Measurements from ENCODE around the gene DNAH10. TPM values are rescaled to one million over a fixed set of nuclear protein-coding genes. Genes with fewer than 3 reads are reported as not detected.
A peak's percentile ranks its signal among the peaks of the same experiment; 100 is the strongest.

Gene DNAH10
- total RNA-seq, 1 donor from 2014 or later, result 0.16 TPM

- H3K4me3 Mint-ChIP-seq (ENCODE audit: unreplicated experiment), result no peak overlapping the region
- no peaks in the 10 kb centered on the region for H3K9me3 Mint-ChIP-seq (ENCODE audit: unreplicated experiment)
- H3K36me3 Mint-ChIP-seq (ENCODE audit: unreplicated experiment), result peaks cover 41% of the 10 kb centered on the region
- no peak for DNase-seq (ENCODE audit: extremely low spot score, unreplicated experiment)
- H3K27ac Mint-ChIP-seq (ENCODE audit: unreplicated experiment), result no peak overlapping the region
- H3K4me1 Mint-ChIP-seq (ENCODE audit: unreplicated experiment), result no peaks in the 10 kb centered on the region
- TF ChIP-seq CTCF (IDR thresholded peaks at IDR 0.05), result no peak
- H3K27me3 Mint-ChIP-seq (ENCODE audit: unreplicated experiment), result no peaks in the 10 kb centered on the region
Observed at GRCh38 chr12:123750159-123750656, 11.9 kb upstream of the DNAH10 start.

- no peak overlapping the region for H3K4me3 Mint-ChIP-seq (ENCODE audit: unreplicated experiment)
- H3K27ac Mint-ChIP-seq (ENCODE audit: unreplicated experiment), result no peak overlapping the region
- peaks cover 2% of the 10 kb centered on the region for H3K4me1 Mint-ChIP-seq (ENCODE audit: unreplicated experiment)
- TF ChIP-seq CTCF (IDR thresholded peaks at IDR 0.05), result no peak
- H3K9me3 Mint-ChIP-seq (ENCODE audit: unreplicated experiment), result no peaks in the 10 kb centered on the region
- H3K36me3 Mint-ChIP-seq (ENCODE audit: unreplicated experiment), result peaks cover 36% of the 10 kb centered on the region
- H3K27me3 Mint-ChIP-seq (ENCODE audit: unreplicated experiment), result no peaks in the 10 kb centered on the region
- DNase-seq (ENCODE audit: extremely low spot score, unreplicated experiment), result no peak
Observed at GRCh38 chr12:123752046-123752445, 10.1 kb upstream of the DNAH10 start.

GRCh38 chr12:123754041-123754772, 7.9 kb upstream of the DNAH10 start:
- Mint-ChIP-seq H3K27ac (ENCODE audit: unreplicated experiment) (no peak overlapping the region), H3K4me1 (ENCODE audit: unreplicated experiment) (peaks cover 14% of the 10 kb centered on the region), H3K4me3 (ENCODE audit: unreplicated experiment) (no peak overlapping the region), H3K9me3 (ENCODE audit: unreplicated experiment) (no peaks in the 10 kb centered on the region), H3K27me3 (ENCODE audit: unreplicated experiment) (no peaks in the 10 kb centered on the region), H3K36me3 (ENCODE audit: unreplicated experiment) (peaks cover 28% of the 10 kb centered on the region)
- no peak for DNase-seq (ENCODE audit: extremely low spot score, unreplicated experiment)
- TF ChIP-seq CTCF (IDR thresholded peaks at IDR 0.05), result no peak

GRCh38 chr12:123757561-123757960, 4.5 kb upstream of the DNAH10 start:
- Mint-ChIP-seq H3K27ac (ENCODE audit: unreplicated experiment) (peak overlapping the region; percentile 74), H3K4me3 (ENCODE audit: unreplicated experiment) (peak overlapping the region; percentile 19), H3K4me1 (ENCODE audit: unreplicated experiment) (peaks cover 21% of the 10 kb centered on the region), H3K36me3 (ENCODE audit: unreplicated experiment) (peaks cover 18% of the 10 kb centered on the region), H3K9me3 (ENCODE audit: unreplicated experiment) (no peaks in the 10 kb centered on the region), H3K27me3 (ENCODE audit: unreplicated experiment) (no peaks in the 10 kb centered on the region)
- TF ChIP-seq CTCF (IDR thresholded peaks at IDR 0.05), result no peak
- DNase-seq (ENCODE audit: extremely low spot score, unreplicated experiment), result no peak

DNA sequence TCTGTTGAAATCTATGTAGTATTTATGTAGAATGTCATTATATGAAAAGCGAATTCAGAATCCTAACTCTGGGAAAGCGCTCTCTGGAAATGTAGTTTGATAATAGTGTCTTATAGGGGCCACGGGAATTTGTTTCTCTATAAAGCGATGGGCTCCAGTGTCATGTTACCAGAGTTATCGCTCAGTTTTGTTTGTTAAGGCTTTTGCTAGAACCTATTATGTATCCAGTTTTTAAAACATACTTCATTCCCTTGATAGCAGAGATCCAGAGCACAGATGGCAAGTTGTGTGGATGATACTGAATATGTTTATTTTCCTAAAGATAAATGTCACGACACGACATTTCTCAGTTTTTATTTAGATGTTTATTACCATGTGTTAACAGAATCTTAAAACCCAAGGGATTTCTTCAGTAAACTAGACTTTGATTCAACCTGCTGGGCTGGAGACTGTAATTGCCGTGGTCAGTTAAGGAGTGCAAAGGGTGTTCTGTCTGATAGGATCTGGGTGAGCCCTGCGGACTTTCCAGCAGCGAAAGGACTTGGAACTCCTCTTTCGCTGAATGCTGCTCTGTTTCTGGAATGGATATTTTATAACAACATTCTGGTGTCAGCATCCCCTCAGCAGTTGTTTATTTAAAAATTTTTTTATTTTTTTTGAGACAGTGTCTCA, 1.7 kb upstream of the DNAH10 start:
- no peak for TF ChIP-seq CTCF (IDR thresholded peaks at IDR 0.05)
- Mint-ChIP-seq H3K27me3 (ENCODE audit: unreplicated experiment) (peaks cover 6% of the 10 kb centered on the region), H3K4me3 (ENCODE audit: unreplicated experiment) (no peak overlapping the region), H3K9me3 (ENCODE audit: unreplicated experiment) (no peaks in the 10 kb centered on the region), H3K4me1 (ENCODE audit: unreplicated experiment) (peaks cover 21% of the 10 kb centered on the region), H3K36me3 (ENCODE audit: unreplicated experiment) (peaks cover 10% of the 10 kb centered on the region), H3K27ac (ENCODE audit: unreplicated experiment) (no peak overlapping the region)
- no peak for DNase-seq (ENCODE audit: extremely low spot score, unreplicated experiment)

All from osteocyte (in vitro differentiated cells).